ENCODE data around the gene BTNL8. TPM values are rescaled to one million over a fixed set of nuclear protein-coding genes. Genes with fewer than 3 reads are reported as not detected.

Gene BTNL8
- total RNA-seq, 3 donors from 2014 or later = 0.15 to 0.16 TPM; not detected in 1

- Histone ChIP-seq H3K9me3 (peaks cover 0 to under 1% of the 10 kb centered on the region in 2 donors), H3K4me3 (no peak within 1 kb of the TSS), H3K36me3 (no peaks in the 10 kb centered on the region), H3K27me3 (no peaks in the 10 kb centered on the region), H3K4me1 (no peaks in the 10 kb centered on the region), H3K27ac (no peak within 1 kb of the TSS)
- no peak for DNase-seq (ENCODE audit: low spot score in 2 of 2)
- intact Hi-C loops (cut with DNase I; ENCODE audit: low total_unique reads) = no loop called here
- no peak for TF ChIP-seq POLR2AphosphoS5 (IDR thresholded peaks at IDR 0.05)
- TF ChIP-seq POLR2A (IDR thresholded peaks at IDR 0.05) = no peak
- TF ChIP-seq CTCF (IDR thresholded peaks at IDR 0.05) = no peak
These were observed 89.6 kb downstream of the BTNL8 start, which contains the start of gene BTNL3 for GRCh38 chr5:180988592-180988991. TSS of gene BTNL3 (plus strand) at chr5:180988846. CDS start at chr5:180989029, 183 bp downstream.

- H3K27ac ChIP-seq = no peak overlapping the region
- TF ChIP-seq POLR2A (IDR thresholded peaks at IDR 0.05) (no peak), CTCF (IDR thresholded peaks at IDR 0.05) (no peak), POLR2AphosphoS5 (IDR thresholded peaks at IDR 0.05) (no peak)
- no peaks in the 10 kb centered on the region for H3K36me3 ChIP-seq
- no peak overlapping the region for H3K4me3 ChIP-seq
- no peaks in the 10 kb centered on the region for H3K27me3 ChIP-seq
- no peaks in the 10 kb centered on the region for H3K4me1 ChIP-seq
- H3K9me3 ChIP-seq = peaks cover 0 to 11% of the 10 kb centered on the region in 2 donors
- intact Hi-C loops (cut with DNase I; ENCODE audit: low total_unique reads) = no loop called here
- DNase-seq (ENCODE audit: low spot score in 2 of 2) = no peak
These were observed 91.3 kb downstream of the BTNL8 start for GRCh38 chr5:180990086-180990881.

- Histone ChIP-seq H3K9me3 (peaks cover 0 to 11% of the 10 kb centered on the region in 2 donors), H3K4me3 (no peak overlapping the region), H3K27me3 (no peaks in the 10 kb centered on the region), H3K27ac (no peak overlapping the region), H3K36me3 (no peaks in the 10 kb centered on the region), H3K4me1 (no peaks in the 10 kb centered on the region)
- no peak for DNase-seq (ENCODE audit: low spot score in 2 of 2)
- intact Hi-C loops (cut with DNase I; ENCODE audit: low total_unique reads) = no loop called here
- TF ChIP-seq POLR2AphosphoS5 (IDR thresholded peaks at IDR 0.05) (no peak), POLR2A (IDR thresholded peaks at IDR 0.05) (no peak)
These were observed 91.9 kb downstream of the BTNL8 start for GRCh38 chr5:180990882-180991242.

Other genes starting within 250 kb of the BTNL8 start
- gene FLT4, start 249.6 kb upstream of the BTNL8 start, total RNA-seq = 10 to 100 TPM in 1 of 3 donors, 1 to 10 TPM in 2; 4.3 to 35.7 (median 7.9) TPM
- gene OR2Y1, start 159.1 kb upstream of the BTNL8 start, total RNA-seq = not detected
- 100 to 1,000 TPM; 127 to 236 (median 163) TPM for gene MGAT1, start 96.4 kb upstream of the BTNL8 start, total RNA-seq
- 10 to 100 TPM; 18.6 to 49.6 (median 35.4) TPM for gene ZFP62, start 37.9 kb upstream of the BTNL8 start, total RNA-seq
- under 1 TPM in 1 of 3 donors, not detected in 2; under 0.01 TPM for gene BTNL3, start 89.7 kb downstream of the BTNL8 start, total RNA-seq
- gene BTNL9, start 141.1 kb downstream of the BTNL8 start, total RNA-seq = 100 to 1,000 TPM in 1 of 3 donors, 10 to 100 TPM in 2; 27.2 to 169 (median 94.6) TPM
- not detected for gene OR2V1, start 232.0 kb downstream of the BTNL8 start, total RNA-seq
- not detected for gene OR2V2, start 248.4 kb downstream of the BTNL8 start, total RNA-seq